Measurements from ENCODE around the gene LHPP.

DNA sequence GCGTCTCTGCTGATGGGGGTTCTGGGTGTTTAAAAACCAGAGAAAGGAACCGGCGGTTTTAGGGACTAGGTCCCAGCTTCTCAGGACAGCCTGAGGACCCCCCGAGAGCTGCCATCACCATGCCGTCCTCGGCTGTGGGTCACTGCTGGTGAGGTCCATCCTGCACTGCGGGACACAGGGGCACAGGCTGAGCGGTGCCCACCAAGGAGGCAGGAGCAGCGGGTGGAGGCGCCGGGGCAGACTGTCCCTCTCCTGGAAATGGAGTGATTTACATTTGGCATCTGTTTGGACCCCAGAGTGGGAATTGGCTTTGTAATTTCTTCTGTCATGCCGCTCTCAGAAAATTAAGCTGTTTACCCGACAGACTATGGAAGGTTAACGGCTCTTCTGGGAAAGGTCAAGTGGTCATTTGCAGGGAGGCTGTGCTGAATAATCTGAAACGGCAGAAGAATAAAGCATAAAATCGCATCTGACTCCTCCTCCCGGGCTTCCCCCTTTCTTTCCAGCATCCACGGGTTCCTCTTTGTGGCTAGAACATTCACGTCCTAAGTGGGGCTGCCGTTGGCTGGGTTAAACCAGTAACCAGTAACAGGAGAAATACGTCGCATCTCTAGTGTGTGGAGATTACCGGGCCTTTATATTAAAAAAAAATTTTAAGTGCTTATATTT lies 31.7 kb downstream of the LHPP start:
- TF ChIP-seq POLR2A (IDR thresholded peaks at IDR 0.05) = no peak
- TF ChIP-seq, protein P1, sequence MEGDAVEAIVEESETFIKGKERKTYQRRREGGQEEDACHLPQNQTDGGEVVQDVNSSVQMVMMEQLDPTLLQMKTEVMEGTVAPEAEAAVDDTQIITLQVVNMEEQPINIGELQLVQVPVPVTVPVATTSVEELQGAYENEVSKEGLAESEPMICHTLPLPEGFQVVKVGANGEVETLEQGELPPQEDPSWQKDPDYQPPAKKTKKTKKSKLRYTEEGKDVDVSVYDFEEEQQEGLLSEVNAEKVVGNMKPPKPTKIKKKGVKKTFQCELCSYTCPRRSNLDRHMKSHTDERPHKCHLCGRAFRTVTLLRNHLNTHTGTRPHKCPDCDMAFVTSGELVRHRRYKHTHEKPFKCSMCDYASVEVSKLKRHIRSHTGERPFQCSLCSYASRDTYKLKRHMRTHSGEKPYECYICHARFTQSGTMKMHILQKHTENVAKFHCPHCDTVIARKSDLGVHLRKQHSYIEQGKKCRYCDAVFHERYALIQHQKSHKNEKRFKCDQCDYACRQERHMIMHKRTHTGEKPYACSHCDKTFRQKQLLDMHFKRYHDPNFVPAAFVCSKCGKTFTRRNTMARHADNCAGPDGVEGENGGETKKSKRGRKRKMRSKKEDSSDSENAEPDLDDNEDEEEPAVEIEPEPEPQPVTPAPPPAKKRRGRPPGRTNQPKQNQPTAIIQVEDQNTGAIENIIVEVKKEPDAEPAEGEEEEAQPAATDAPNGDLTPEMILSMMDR (IDR thresholded peaks at IDR 0.05) = no peak
